GM21825 (cell line): ENCODE results near the gene GNG13.
"Not testable (repeated sequence)": the region's sequence is repeated elsewhere in the genome, so short reads cannot be mapped to it uniquely, and the experiment has no call there.

ENCODE experiments used
- ATAC-seq: cut with Tn5 transposase; IDR thresholded peaks from one replicate; pipeline ENCODE4 v1.9.1; 2021; ENCODE audit warnings: mild to moderate bottlenecking, moderate library complexity; ENCODE audit not compliant: unreplicated experiment

Gene GNG13

GRCh38 chr16:799948-800833 is at the start of gene GNG13:
GNG13 (minus strand) TSS chr16:800734; CDS start chr16:799077, 1,657 bp downstream.
- no peak for ATAC-seq

GRCh38 chr16:848510-849253 is 48.1 kb upstream of the GNG13 start:
- no peak for ATAC-seq

- ATAC-seq, result no peak
Measured at GRCh38 chr16:847681-848445, 47.3 kb upstream of the GNG13 start.

GRCh38 chr16:847151-847550 is 46.6 kb upstream of the GNG13 start:
- no peak for ATAC-seq

GRCh38 chr16:845351-845745 is 44.8 kb upstream of the GNG13 start:
- no peak for ATAC-seq

- ATAC-seq, result no peak
Measured at GRCh38 chr16:844638-845350, 44.3 kb upstream of the GNG13 start.

- ATAC-seq, result no peak
Measured at GRCh38 chr16:843771-844170, 43.2 kb upstream of the GNG13 start.

- ATAC-seq, result no peak
Measured at GRCh38 chr16:842711-843560, 42.4 kb upstream of the GNG13 start.

- no peak for ATAC-seq
Measured at GRCh38 chr16:842061-842476, 41.5 kb upstream of the GNG13 start.

- no peak for ATAC-seq
Measured at GRCh38 chr16:841455-842060, 41.0 kb upstream of the GNG13 start.

GRCh38 chr16:840561-841454 is 40.3 kb upstream of the GNG13 start:
- ATAC-seq, result no peak

- no peak for ATAC-seq
Measured at GRCh38 chr16:839643-840408, 39.3 kb upstream of the GNG13 start.

GRCh38 chr16:838741-839140 is 38.2 kb upstream of the GNG13 start:
- no peak for ATAC-seq

- ATAC-seq, result not testable (repeated sequence)
Measured at GRCh38 chr16:836822-837221, 36.3 kb upstream of the GNG13 start.

GRCh38 chr16:836221-836620 is 35.7 kb upstream of the GNG13 start:
- no peak for ATAC-seq

- no peak for ATAC-seq
Measured at GRCh38 chr16:835373-835772, 34.8 kb upstream of the GNG13 start.

- no peak for ATAC-seq
Measured at GRCh38 chr16:833411-833810, 32.9 kb upstream of the GNG13 start.
